SW 1271 (cell line): Measurements from ENCODE around the gene RNF17.
"Not testable (repeated sequence)": the region's sequence is repeated elsewhere in the genome, so short reads cannot be mapped to it uniquely, and the experiment has no call there.

Source experiments
- DNase-seq, 2 experiments: peaks; one replicate each; lab custom pipeline; 2025; lab: John Stamatoyannopoulos, UW

RNF17 gene

GRCh38 chr13:24742294-24742693 is 21.7 kb upstream of the RNF17 start:
- no peak for DNase-seq

- DNase-seq: no peak
Measured at GRCh38 chr13:24742977-24743376, 21.0 kb upstream of the RNF17 start.

GRCh38 chr13:24744247-24744646 is 19.7 kb upstream of the RNF17 start:
- DNase-seq: no peak

GRCh38 chr13:24745516-24745860 is 18.5 kb upstream of the RNF17 start:
- no peak for DNase-seq

- no peak for DNase-seq
Measured at GRCh38 chr13:24745861-24746617, 17.9 kb upstream of the RNF17 start.

GRCh38 chr13:24746618-24747247 is 17.2 kb upstream of the RNF17 start:
- DNase-seq: no peak

- DNase-seq: no peak
Measured at GRCh38 chr13:24747248-24748060, 16.5 kb upstream of the RNF17 start.

GRCh38 chr13:24748061-24748400 is 15.9 kb upstream of the RNF17 start:
- no peak for DNase-seq

GRCh38 chr13:24759197-24759596 is 4.8 kb upstream of the RNF17 start:
- no peak for DNase-seq

GRCh38 chr13:24764276-24764630 is 284 bp downstream of the RNF17 start:
- DNase-seq: no peak

GRCh38 chr13:24777171-24777570 is 13.2 kb downstream of the RNF17 start:
- no peak for DNase-seq

GRCh38 chr13:24784319-24784718 is 20.4 kb downstream of the RNF17 start:
- DNase-seq: no peak

- DNase-seq: no peak
Measured at GRCh38 chr13:24788538-24788937, 24.6 kb downstream of the RNF17 start.

GRCh38 chr13:24802074-24802473 is 38.1 kb downstream of the RNF17 start:
- DNase-seq: no peak

GRCh38 chr13:24821207-24821606 is 57.2 kb downstream of the RNF17 start:
- no peak for DNase-seq

- no peak for DNase-seq
Measured at GRCh38 chr13:24822640-24823039, 58.7 kb downstream of the RNF17 start.

GRCh38 chr13:24823122-24823710 is 59.2 kb downstream of the RNF17 start:
- not testable (repeated sequence) for DNase-seq

GRCh38 chr13:24827799-24828198 is 63.8 kb downstream of the RNF17 start:
- DNase-seq: no peak

GRCh38 chr13:24834902-24835510 is 71.0 kb downstream of the RNF17 start:
- no peak for DNase-seq

GRCh38 chr13:24837528-24837927 is 73.6 kb downstream of the RNF17 start:
- not testable (repeated sequence) for DNase-seq

GRCh38 chr13:24842549-24843274 is 78.7 kb downstream of the RNF17 start:
- no peak for DNase-seq

GRCh38 chr13:24851546-24851945 is 87.6 kb downstream of the RNF17 start:
- no peak for DNase-seq
